Transverse colon (tissue), 3 donors: Measurements from ENCODE around the gene CES3.

Experiments used
- CTCF ChIP-seq, 5 experiments: fragments of 200-600 bp in 3 of 5; fragments of 450-650 bp in 2 of 5; sonication (generic) in 3 of 5; IDR thresholded peaks; 1 replicate in 2 of 5; 2 replicates in 3 of 5; pipeline ENCODE4 v1.5.1; 2016 to 2017; ENCODE audit warnings: antibody characterized with exemption in 5 of 5, inconsistent platforms in 3 of 5, mild to moderate bottlenecking in 2 of 5, moderate library complexity in 1 of 5
- EP300 ChIP-seq: sonication (generic); formaldehyde crosslinking; IDR thresholded peaks from one replicate; pipeline ENCODE4 v1.6.1; 2017; ENCODE audit warnings: antibody characterized with exemption, low read depth

GRCh38 chr16:66921729-66922450 lies 39.2 kb upstream of the CES3 start:
- TF ChIP-seq CTCF (IDR thresholded peaks at IDR 0.05) (no peak), EP300 (no peak)
